Activated CD4-positive, alpha-beta T cell treated with anti-CD3 and anti-CD28 coated beads, Interleukin-10, Interleukin-2, amounts not matched to agents 100 ng/mL and 50 ng/mL, durations not matched to agents 16 hours and 8 hours (primary cell): ENCODE data around the gene VCX.
"Not testable (repeated sequence)": the region's sequence is repeated elsewhere in the genome, so short reads cannot be mapped to it uniquely, and the experiment has no call there.

ENCODE experiments used
- DNase-seq: peaks from one replicate; pipeline ENCODE4 v3.0.0-alpha.2; 2020

The VCX gene

GRCh38 chrX:7842871-7843270 is at the start of gene VCX:
Gene VCX, plus strand, starts transcription at chrX:7843171. Its CDS starts 33 bp downstream, at chrX:7843204.
- DNase-seq: not testable (repeated sequence)

GRCh38 chrX:7798327-7798726 is 44.6 kb upstream of the VCX start:
- no peak for DNase-seq

GRCh38 chrX:7801711-7802110 is 41.3 kb upstream of the VCX start:
- DNase-seq: no peak

GRCh38 chrX:7815166-7815805 is 27.7 kb upstream of the VCX start:
- no peak for DNase-seq

GRCh38 chrX:7828594-7828993 is 14.4 kb upstream of the VCX start:
- DNase-seq: no peak

GRCh38 chrX:7841084-7841805 is 1.7 kb upstream of the VCX start:
- DNase-seq: no peak

- DNase-seq: no peak
Measured at GRCh38 chrX:7852166-7852565, 9.2 kb downstream of the VCX start.

GRCh38 chrX:7872042-7872441 is 29.1 kb downstream of the VCX start:
- DNase-seq: no peak

- no peak for DNase-seq
Measured at GRCh38 chrX:7876957-7877356, 34.0 kb downstream of the VCX start.

- no peak for DNase-seq
Measured at GRCh38 chrX:7889135-7889534, 46.2 kb downstream of the VCX start.

GRCh38 chrX:7889680-7890079 is 46.7 kb downstream of the VCX start:
- no peak for DNase-seq

- no peak for DNase-seq
Measured at GRCh38 chrX:7891928-7892327, 49.0 kb downstream of the VCX start.
